Measurements from ENCODE around the gene ANKRD30A.
"Not testable (repeated sequence)": the region's sequence is repeated elsewhere in the genome, so short reads cannot be mapped to it uniquely, and the experiment has no call there.

The ANKRD30A gene

DNA sequence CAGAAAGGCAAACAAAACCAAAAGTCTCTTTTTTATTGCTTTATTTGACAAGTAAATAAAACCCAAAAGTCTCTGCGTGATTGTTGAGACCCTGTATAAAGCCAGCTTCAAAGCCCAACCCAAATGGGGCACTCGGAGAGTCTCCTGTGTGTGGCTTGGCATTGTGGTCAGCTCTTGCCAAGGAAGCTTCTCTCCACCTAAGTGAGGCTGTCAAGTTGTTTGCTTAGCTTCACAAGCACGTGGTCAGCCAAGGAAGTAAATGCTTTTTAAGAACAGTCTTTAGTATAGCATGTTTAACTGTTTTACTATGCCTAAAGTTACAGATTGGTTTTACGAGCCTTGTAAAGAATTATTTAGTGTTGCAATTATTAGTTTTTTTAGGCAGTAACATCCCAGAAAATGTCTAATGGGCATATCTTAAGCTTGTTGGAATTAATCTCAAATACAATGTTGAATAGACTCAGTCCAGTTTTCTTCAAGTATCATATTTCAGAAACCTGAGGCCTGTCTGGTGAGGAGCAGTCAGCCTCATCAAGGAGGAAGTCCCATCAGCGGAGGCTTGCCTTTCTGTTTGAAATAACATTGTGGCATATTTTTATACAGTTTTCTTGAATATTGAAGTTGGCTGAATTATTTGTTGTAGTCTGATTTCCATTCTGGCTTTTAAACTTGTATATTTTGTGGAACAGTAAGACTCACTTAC, 144.3 kb downstream of the ANKRD30A start:
- no peak for DNase-seq (ENCODE audit: low spot score)

DNA sequence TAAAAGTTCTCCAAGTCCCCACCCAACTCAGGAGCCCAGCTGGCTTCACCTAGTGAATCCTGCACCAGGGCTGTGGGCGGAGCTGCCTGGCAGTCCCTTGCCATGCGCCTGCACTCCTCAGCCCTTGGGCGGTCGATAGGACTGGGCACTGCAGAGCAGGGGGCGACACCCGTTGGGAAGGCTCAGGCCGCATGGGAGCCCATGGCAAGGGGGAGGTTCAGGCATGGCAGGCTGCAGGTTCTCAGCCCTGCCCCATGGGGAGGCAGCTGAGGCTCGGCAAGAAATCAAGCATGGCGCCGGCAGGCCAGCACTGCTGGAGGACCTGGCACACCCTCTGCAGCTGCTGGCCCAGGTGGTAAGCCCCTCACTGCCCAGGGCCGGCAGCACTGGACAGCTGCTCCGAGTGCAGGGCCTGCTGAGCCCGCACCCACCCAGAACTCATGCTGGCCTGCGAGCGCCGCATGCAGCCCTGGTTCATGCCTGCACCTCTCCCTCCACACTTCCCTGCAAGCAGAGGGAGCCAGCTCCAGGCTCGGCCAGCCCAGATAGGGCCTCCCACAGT, 149.9 kb downstream of the ANKRD30A start:
- no peak for DNase-seq (ENCODE audit: low spot score)

DNA sequence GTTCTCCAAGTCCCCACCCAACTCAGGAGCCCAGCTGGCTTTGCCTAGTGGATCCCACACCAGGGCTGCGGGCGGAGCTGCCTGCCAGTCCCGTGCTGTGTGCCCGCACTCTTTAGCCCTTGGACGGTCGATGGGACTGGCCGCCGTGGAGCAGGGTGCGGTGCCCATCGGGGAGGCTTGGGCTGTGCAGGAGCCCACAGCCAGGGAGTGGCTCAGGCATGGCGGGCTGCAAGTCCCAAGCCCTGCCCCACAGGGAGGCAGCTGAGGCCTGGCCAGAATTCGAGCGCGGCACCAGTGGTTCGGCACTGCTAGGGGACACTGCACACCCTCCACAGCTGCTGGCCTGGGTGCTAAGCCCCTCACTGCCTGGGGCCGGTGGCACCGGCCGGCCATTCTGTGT, 159.7 kb downstream of the ANKRD30A start:
- no peak for DNase-seq (ENCODE audit: low spot score)

DNA sequence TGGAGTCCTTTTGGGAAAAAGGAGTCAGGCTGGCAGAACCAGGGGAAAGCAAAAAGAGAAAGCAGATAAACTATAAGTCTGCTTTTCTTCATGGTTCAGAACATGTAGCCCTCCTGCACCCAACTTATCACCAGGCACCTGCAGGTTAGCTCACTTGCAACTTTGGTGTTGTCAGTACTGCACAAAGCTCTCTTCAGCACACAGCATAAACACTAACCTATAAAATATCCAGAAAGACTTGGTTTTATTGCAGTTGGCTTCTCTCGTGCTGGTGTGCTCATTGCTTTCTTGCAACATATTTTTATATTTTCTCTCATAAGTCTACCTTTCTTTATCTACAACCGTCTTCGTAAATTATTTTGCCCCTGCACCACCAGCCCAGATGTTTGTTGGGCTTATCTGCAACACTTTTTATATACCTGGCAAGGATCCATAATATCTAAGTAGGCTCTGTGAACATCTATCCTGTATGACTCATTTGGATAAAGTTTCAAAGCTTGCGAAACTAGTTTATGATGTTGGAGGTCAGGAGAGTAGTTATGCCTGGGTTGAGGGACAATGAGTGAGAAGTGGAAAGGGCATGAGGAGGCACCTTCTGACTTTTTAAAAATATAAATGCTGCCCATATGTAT, 164.6 kb downstream of the ANKRD30A start:
- no peak for DNase-seq (ENCODE audit: low spot score)

DNA sequence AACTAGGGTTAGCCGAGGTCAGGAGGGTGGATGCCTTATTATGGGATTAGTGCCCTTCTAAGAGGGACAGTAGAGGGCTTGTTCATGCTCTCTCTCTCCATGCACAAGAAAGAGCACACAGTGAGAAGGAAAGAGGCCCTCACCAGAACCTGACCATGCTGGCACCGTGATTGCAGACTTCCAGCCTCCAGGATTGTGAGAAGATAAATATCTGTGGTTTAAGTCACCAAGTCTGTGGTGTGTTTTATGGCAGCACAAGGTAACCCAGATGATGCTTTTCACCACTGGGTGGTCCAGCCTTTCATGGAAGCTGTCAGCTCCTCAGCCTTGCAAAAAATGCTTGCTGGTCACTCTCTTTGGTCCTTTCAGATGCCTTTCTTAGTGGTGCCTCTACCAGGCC, 175.9 kb downstream of the ANKRD30A start:
- DNase-seq (ENCODE audit: low spot score) = no peak

DNA sequence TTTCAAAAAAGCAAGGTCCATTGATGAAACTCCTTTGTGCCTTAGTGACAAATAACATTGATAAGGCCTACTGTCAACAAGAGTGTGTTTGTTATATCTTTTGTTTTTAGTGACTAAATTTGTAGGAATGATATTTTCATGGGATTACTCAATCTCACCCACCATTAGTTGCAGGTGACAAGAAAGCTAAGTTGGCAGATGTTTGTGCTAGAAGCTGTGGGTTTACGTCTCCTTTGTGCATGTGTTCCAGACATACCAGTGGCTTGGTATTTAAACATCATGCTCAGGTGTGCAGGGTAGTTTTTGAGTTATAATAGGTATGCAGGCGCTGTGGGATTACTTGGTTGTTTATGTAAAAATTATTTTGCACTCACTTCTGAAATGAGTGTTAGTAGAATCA, 178.6 kb downstream of the ANKRD30A start:
- no peak for DNase-seq (ENCODE audit: low spot score)

DNA sequence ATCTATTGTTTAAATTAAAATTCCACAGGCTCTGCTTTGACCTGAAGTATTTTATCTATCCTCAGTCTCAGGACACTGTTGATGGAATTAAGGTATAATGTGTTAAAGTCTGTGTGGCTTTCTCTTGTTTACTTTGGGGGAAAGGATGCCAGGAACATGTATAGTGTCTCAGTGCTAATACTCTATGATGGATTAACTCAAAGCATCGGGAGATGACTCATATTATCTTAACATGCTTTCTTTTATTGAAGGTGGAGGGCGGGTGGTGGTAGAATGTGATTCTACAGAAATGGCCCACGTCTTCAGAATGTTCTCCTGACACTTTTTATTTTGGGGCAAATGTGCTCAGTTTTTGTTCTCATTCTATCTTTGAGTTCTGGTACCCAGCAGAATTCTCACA, 189.0 kb downstream of the ANKRD30A start:
- no peak for DNase-seq (ENCODE audit: low spot score)

DNA sequence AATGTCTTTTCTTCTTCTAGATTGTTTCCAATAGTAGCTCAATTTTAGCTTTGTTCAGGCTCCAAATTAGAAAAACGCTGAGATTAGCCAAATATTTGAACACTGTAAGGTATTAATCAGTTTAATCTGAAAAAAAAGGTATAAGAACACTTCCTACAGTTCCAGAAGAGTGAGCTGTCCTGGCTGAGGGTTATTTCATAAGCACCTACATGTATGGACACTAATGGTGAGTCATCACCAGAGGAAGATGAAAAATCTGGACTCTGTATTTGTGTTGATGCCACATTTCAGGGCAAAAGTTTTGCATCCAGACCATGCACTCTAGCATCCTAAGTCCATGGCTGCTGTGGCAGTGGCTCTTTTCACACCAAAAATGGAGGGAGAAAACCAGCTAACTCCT, 189.5 kb downstream of the ANKRD30A start:
- no peak for DNase-seq (ENCODE audit: low spot score)

DNA sequence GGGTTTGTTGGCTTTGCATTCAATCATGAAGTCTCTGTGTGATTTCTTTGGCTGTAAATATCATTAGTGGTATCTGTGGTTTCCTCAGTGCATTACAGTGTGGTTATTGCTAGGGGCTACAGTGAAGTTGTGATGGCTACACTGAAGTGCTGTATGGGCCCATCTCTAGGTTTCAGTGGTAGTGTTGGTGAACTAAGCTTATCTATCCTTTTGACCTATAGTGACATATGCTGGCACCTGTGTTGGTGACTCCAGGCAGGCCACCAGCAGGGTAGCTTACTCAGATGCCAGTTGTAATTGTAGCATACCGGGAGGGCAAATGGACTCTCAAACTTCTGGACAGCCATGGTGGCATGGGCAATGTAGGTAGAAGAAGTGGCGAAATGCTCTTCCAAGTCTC, 219.0 kb downstream of the ANKRD30A start:
- no peak for DNase-seq (ENCODE audit: low spot score)

DNA sequence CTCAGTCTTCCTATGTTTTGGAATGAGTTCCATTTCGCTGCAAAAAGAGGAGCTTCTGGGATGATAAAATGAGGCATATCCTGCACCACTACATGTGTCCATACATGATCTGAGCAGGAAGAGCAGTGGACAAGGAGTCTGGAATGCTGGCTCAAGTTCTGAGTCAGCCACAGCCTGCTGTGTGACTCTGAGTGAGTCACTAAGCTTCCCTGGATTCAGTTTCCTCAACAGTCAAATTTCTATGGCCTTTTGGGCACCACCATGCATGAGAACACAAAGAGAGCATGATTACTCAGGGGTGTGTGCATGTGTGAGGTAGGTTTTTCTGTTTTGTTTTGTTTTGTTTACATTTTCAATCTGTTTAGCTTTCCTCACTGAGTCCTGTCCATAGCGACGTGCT, 254.6 kb downstream of the ANKRD30A start:
- DNase-seq (ENCODE audit: low spot score) = no peak

DNA sequence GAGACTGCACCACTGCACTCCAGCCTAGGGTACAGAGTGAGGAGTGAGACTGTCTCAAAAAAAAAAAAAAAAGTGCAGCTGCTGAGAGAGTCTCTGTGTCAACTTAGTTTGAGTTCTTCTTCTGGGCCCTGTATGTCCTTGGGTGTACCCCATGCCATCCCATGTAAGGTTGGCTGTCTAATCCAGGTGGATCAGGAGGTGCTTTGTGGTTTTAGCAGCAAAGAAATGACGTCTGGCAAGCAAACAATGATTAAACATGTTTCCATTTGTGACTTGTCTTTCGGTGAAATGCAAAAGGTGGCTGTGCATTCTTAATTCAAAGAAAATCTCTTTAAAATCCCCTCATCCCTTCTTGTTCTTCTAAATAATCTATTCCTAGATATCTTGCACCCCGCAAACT, 255.9 kb downstream of the ANKRD30A start:
- DNase-seq (ENCODE audit: low spot score) = no peak

DNA sequence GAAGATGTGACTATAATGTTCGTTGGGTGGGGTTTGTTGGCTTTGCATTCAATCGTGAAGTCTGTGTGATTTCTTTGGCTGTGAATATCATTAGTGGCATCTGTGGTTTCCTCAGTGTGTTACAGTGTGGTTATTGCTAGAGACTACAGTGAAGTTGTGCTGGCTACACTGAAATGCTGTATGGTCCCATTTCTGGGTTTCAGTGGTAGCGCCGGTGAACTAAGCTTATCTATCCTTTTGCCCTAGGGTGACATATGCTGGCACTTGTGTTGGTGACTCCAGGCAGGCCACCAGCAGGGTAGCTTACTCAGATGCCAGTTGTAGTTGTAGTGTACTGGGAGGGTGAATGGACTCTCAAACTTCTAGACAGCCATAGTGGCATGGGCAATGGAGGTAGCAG, 259.5 kb downstream of the ANKRD30A start:
- no peak for DNase-seq (ENCODE audit: low spot score)

DNA sequence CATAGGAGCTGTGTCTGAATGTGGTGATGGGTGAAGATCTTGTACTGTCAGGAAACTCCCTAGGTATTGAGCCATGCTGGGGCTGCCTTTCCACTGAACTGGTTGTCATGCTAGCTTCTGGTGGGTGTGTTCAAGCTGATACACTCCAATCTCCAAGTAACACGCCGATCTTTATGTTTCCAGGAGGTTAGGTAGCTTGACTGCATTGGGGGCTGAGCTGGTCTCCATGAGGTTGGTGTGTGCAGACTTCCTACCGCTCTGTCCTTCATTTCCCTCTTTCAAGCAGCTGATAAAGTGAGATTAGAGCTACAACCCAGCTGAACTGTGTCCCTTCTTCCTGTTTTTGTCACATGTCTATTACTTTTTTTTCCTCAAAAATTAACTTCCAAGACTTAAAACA, 265.5 kb downstream of the ANKRD30A start:
- DNase-seq (ENCODE audit: low spot score) = no peak

DNA sequence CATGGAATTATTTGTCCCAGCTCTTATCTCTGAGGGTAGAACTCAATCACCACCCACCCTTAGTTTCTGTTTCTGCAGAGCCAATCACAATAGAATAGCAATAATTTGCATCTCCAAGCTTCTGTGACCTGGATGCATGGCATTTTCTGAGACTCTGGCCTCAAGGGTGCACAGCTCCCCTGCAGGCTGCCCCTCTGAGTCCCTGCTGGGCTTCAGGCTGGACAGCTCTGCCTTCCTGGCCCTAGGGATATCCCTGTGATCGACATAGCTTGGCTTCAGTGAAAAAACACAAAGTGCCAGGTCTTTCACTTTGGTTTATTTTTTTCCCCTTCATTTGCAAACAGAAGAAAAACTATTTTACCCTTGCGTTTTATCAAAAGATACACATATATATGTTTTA, 275.4 kb downstream of the ANKRD30A start:
- DNase-seq (ENCODE audit: low spot score) = not testable (repeated sequence)

DNA sequence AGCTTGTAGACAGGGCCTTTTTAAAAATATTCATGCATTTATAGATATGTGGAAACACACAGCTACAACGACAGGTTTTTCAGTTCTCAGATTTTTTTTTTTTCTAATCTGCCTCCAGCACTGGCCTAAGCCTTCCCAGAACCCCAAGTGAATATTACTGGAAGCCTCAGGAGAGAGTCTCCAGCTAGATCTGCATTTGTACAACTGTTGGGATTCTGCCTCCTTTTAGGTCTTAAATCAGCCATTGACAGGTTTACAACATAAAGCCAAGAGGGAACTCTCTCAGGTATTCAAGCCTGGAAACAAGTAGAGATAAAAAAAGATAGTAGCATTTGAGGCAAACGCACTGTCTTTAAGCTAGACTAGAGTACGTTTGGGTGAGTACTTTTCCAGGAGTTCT, 275.8 kb downstream of the ANKRD30A start:
- no peak for DNase-seq (ENCODE audit: low spot score)

DNA sequence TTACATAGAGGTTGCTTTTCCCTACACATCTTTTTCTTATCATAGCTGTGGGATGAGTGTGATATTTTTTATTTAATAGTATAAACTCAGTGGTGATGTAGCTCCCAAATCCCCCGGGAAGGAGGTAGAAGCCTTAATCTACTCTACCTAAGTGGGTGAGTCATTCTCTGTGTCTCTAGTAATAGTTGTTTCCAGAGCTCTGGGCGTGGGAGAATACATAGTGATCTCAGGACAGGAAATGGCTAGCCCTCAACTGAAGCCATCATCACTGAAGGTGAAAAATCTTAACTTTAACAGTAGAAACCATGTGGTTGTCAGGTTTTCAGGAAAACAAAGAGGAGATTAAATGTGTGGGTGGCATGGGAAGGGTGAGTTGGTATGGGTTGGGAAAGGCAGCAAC, 278.4 kb downstream of the ANKRD30A start:
- DNase-seq (ENCODE audit: low spot score) = no peak
